HG03457 (cell line): ENCODE results near the gene FZD2.

Source experiments
- ATAC-seq: cut with Tn5 transposase; IDR thresholded peaks from one replicate; pipeline ENCODE4 v1.9.1; 2021; ENCODE audit warnings: moderate number of reproducible peaks; ENCODE audit not compliant: unreplicated experiment

FZD2 gene

DNA sequence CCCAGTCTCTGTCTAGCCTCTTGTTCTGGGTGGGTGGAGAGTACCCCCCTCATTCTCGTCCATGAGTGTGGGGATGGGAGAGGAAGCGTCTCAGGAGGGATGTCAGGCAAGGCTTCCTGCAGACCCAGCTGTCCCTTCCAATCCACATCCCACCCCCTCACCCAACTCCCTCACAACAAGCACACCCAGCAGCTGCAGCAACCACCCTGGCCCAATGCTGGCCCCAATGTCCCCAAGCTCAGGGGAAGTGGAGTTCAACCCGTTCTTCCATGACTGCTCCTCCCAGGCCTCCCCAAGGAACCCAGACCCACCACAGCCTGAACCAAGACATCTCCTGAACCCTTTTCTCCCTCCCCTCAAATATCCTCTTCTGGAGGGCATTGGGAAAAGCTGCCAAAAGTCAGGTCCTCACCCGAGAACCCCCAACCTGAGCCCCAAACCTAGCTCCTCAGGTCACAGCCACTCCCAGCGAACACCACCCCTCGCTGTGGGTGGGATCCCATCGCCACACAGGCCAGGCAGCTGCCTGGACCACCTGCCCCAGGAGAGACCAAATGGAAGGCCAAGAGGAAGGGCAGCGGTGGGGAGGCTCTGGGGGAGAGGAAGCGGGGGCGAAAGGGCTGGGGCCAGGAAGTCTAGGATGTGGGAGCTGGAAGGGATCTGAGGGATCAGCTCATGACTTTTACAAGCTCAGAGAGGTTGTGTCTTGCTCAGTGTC, 47.6 kb downstream of the FZD2 start:
- ATAC-seq: no peak

DNA sequence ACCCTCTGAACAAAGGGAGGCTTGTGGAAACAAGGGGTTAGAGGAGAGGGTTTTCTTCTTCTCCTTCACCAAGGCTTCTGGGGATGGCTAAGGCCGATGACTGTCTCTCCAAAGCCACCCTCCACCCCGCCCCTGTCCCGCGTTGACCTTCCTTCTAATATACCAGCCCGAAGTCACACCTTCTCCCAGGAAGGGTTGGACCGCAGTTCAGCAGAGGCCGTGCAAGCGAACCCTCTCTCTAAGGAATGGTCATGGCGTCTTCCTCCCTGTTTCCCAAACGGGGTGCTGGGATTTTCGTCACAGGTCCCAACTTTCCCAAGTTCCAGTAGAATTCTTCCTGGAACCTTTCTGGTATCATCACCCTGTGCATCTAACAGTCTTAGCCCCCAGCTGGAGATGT, 49.4 kb downstream of the FZD2 start:
- no peak for ATAC-seq

DNA sequence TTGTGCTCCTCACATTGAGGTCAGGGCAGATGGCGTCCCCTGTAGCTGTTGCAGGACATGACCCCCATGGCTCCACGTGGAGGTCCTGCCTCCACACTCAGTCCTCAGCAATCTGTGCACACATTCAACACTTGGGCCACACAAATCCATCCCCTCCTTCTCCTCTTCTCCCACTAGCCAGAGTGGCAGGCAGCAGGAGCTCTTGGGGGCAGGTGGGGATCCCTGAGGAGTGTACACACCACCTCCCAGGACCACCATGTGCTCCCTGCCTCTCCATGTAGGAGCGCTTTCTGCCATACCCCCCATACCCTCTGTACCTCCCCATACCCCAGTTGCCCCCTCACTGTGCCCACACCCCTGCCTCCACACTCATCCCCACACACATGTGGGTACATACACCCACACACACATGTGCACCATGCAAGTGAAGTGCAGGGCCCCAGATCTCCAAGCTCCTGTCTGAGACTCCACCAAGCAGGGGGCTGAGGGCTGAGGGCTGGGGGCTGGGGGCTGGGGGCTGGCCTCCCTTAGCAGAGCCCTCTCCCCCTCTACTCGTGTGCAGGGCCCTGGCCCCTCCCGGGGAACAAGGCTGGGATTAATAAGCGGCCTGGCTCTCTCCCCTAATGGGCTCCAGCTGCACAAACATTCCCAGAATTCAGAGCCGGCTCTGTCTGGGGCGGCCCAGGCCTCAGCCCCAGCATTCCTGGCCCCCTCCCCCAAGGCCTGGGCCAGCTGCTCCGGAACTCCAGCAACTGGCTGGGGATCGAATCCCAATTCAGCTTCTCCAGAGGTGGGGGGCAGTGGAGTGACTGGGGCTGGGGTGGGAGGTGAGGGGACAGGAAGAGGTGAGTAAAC, 50.8 kb downstream of the FZD2 start:
- ATAC-seq: no peak

DNA sequence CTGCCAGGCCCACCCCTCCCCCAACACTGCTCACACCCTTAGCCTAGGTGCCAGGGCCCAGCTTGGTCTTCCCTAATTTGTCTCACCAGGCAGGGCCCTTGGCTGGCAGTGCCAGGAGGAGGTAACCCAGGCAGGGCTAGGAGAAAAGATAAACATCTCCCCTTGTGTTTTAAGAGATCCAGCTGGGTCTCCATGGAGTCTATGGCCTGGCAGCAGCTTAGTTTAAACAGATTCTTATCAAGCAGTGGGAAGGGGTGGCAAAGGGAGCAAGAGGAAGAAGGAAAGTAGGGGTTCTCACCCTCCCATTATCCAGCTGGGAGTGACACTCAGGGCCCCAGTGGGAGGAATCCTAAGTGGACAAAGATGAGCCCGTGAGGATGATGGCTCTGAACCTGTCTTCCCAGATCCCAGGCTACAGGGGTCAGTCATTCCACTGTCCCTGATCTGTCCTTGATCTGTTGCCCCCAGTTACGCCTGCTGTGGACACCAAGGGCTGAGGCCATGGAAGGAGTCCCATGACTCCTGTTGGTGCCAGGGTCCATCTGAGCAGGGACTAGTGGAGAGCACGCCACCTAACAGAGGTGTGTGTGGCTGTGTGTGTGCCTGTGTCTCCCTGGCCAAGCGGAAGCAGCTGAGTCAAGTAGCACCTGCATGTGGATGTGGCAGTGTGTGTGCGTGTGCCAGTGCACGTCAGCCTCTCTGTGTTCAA, 51.6 kb downstream of the FZD2 start:
- ATAC-seq: no peak

DNA sequence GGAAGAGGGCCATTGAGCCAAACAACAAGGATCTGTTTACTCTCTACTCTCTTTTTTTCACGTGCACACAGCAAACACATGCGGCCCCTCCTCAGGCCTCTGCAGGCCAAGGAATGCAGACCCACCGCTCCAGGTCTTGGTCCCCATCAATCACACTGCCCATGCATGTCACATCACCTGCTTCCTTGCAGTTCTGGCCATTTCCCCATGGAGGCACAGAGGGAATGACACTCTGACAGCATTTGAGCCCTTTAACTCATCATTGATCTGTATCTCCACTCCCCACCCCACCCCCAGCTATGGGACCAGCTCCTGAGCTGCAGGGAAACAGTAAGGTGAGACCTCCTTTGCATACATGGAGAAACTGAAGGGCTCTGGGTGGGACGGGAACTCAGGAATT, 53.0 kb downstream of the FZD2 start:
- ATAC-seq: no peak
